HAP-1 (cell line): Measurements from ENCODE around the gene ANP32D.
"Not testable (repeated sequence)": the region's sequence is repeated elsewhere in the genome, so short reads cannot be mapped to it uniquely, and the experiment has no call there.

ENCODE experiments used
- DNase-seq, 2 experiments: peaks; one replicate each; pipeline ENCODE4 v3.0.0-alpha.2; 2016 to 2020; ENCODE audit warnings: low spot score in 2 of 2
- H3K27me3 ChIP-seq: fragments of 250-450 bp; sonication (Bioruptor Pico); 2 replicates; pipeline ENCODE4 v1.5.1; 2020; ENCODE audit warnings: low read depth, mild to moderate bottlenecking, moderate library complexity
- H3K36me3 ChIP-seq: fragments of 250-450 bp; sonication (Bioruptor Pico); replicated peaks from 2 replicates; pipeline ENCODE4 v1.5.1; 2020; ENCODE audit warnings: mild to moderate bottlenecking
- H3K4me1 ChIP-seq: fragments of 250-450 bp; sonication (Bioruptor Pico); 2 replicates; pipeline ENCODE4 v1.5.1; 2020; ENCODE audit warnings: mild to moderate bottlenecking
- H3K4me3 ChIP-seq: fragments of 250-450 bp; sonication (Bioruptor Pico); 2 replicates; pipeline ENCODE4 v1.5.1; 2020; ENCODE audit warnings: mild to moderate bottlenecking, moderate library complexity
- H3K9me3 ChIP-seq: fragments of 250-450 bp; sonication (Bioruptor Pico); 2 replicates; pipeline ENCODE4 v1.5.1; 2020; ENCODE audit warnings: mild to moderate bottlenecking, moderate library complexity
- in situ Hi-C: fragments of 300-500 bp; cut with MboI; formaldehyde crosslinking; loops from 3 replicates; pipeline ENCODE4 v1.14.3; 2020; ENCODE audit warnings: low sequenced_read_pairs, inconsistent platforms, mixed read lengths

Gene ANP32D

GRCh38 chr12:48469027-48469426, 3.3 kb upstream of the ANP32D start:
- H3K4me1 ChIP-seq, H3K4me3 ChIP-seq, H3K27me3 ChIP-seq, H3K36me3 ChIP-seq, in situ Hi-C loops, DNase-seq, H3K9me3 ChIP-seq: not testable (repeated sequence)

DNA sequence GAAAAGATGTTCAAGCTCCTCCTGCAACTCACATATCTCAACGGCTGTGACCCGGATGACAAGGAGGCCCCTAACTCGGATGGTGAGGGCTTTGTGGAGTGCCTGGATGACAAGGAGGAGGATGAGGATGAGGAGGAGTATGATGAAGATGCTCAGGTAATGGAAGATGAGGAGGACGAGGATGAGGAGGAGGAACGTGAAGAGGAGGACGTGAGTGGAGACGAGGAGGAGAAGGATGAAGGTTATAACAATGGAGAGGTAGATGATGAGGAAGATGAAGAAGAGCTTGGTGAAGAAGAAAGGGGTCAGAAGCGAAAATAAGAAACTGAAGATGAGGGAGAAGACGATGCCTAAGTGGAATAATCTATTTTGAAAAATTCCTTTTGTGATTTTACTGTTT, 702 bp downstream of the ANP32D start:
- no peaks in the 10 kb centered on the region for H3K4me1 ChIP-seq
- H3K27me3 ChIP-seq: no peaks in the 10 kb centered on the region
- H3K36me3 ChIP-seq: no peaks in the 10 kb centered on the region
- peaks cover 2% of the 10 kb centered on the region for H3K9me3 ChIP-seq
- DNase-seq: no peak
- H3K4me3 ChIP-seq: no peak overlapping the region
- in situ Hi-C loops: no loop called here

GRCh38 chr12:48474497-48474896, 2.1 kb downstream of the ANP32D start:
- H3K4me3 ChIP-seq, H3K4me1 ChIP-seq, in situ Hi-C loops, H3K27me3 ChIP-seq, H3K36me3 ChIP-seq, H3K9me3 ChIP-seq, DNase-seq: not testable (repeated sequence)

GRCh38 chr12:48482198-48482597, 9.8 kb downstream of the ANP32D start, which contains the start of gene C12orf54:
TSS of gene C12orf54 (plus strand) at chr12:48482498. CDS start at chr12:48483297, 799 bp downstream.
- in situ Hi-C loops: no loop called here
- H3K27me3 ChIP-seq: no peaks in the 10 kb centered on the region
- H3K4me1 ChIP-seq: no peaks in the 10 kb centered on the region

DNA sequence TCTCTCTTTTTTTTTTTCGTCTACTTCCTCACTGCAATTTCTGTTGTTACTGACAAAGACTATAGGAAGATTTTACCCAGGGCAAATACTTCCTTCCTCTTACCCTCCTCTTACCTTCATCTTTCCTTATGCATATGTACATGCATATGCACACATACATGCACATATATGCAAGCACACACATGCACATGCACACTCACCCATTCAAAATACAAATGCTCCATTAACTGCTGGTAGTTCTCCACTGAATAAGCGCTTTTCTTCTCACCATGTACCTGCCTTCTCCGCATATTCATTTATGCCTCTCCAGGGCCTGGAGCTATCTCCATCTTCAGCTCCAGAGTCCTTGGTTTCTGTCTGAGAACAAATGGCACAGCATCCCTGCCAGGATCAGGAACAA, 10.6 kb downstream of the ANP32D start:
- Histone ChIP-seq H3K9me3 (no peaks in the 10 kb centered on the region), H3K36me3 (no peaks in the 10 kb centered on the region), H3K4me3 (no peak overlapping the region), H3K4me1 (no peaks in the 10 kb centered on the region), H3K27me3 (no peaks in the 10 kb centered on the region)
- DNase-seq: no peak
- in situ Hi-C loops: no loop called here

More at GRCh38 chr12:48482198-48482597, 9.8 kb downstream of the ANP32D start, which contains the start of gene C12orf54:
- H3K4me3 ChIP-seq: no peak within 1 kb of the TSS
- no peaks in the 10 kb centered on the region for H3K36me3 ChIP-seq
- DNase-seq: no peak
- no peaks in the 10 kb centered on the region for H3K9me3 ChIP-seq

DNA sequence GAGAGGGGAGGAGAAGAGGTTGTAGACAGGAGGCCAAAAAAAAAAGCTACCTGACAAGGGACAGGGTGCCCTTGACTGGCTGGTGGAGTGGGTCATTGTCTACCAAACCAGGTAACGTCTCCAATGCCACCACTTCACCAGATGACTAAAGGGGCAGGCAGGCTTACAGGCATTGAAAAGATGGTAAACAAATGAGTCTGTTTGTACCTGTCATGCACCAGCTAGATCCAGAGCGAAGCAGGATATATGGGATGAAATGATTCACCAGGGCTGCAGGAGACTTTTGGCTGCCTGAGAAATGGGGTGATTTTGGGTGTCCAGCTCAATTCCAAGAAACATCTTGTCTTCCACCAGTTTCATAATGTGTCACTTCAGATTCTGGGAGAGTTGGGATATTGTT, 13.9 kb downstream of the ANP32D start:
- no peaks in the 10 kb centered on the region for H3K27me3 ChIP-seq
- H3K4me3 ChIP-seq: no peak overlapping the region
- H3K36me3 ChIP-seq: no peaks in the 10 kb centered on the region
- no peaks in the 10 kb centered on the region for H3K9me3 ChIP-seq
- H3K4me1 ChIP-seq: no peaks in the 10 kb centered on the region
- DNase-seq: no peak
- in situ Hi-C loops: no loop called here

GRCh38 chr12:48486679-48487078, 14.3 kb downstream of the ANP32D start:
- H3K4me3 ChIP-seq: no peak overlapping the region
- DNase-seq: no peak
- no peaks in the 10 kb centered on the region for H3K4me1 ChIP-seq
- H3K27me3 ChIP-seq: no peaks in the 10 kb centered on the region
- in situ Hi-C loops: no loop called here
- no peaks in the 10 kb centered on the region for H3K36me3 ChIP-seq
- no peaks in the 10 kb centered on the region for H3K9me3 ChIP-seq

GRCh38 chr12:48489012-48489411, 16.7 kb downstream of the ANP32D start:
- Histone ChIP-seq H3K27me3 (no peaks in the 10 kb centered on the region), H3K36me3 (no peaks in the 10 kb centered on the region), H3K9me3 (no peaks in the 10 kb centered on the region), H3K4me3 (no peak overlapping the region), H3K4me1 (no peaks in the 10 kb centered on the region)
- no peak for DNase-seq
- in situ Hi-C loops: no loop called here

DNA sequence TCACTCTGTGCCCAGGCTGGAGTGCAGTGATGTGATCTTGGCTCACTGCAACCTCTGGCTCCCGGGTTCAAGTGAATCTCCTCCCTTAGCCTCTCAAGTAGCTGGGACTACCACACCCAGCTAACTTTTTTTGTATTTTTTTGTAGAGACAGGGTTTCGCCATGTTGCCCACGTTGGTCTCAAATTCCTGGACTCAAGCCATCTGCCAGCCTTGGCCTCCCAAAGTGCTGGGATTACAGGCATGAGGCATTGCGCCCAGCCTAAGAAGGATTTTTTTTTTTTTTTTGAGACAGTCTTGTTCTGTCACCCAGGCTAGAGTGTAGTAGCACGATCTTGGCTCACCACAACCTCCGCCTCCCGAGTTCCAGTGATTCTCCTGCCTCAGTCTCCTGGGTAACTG, 17.1 kb downstream of the ANP32D start:
- H3K9me3 ChIP-seq, H3K4me3 ChIP-seq, H3K36me3 ChIP-seq, H3K4me1 ChIP-seq, H3K27me3 ChIP-seq, DNase-seq, in situ Hi-C loops: not testable (repeated sequence)

DNA sequence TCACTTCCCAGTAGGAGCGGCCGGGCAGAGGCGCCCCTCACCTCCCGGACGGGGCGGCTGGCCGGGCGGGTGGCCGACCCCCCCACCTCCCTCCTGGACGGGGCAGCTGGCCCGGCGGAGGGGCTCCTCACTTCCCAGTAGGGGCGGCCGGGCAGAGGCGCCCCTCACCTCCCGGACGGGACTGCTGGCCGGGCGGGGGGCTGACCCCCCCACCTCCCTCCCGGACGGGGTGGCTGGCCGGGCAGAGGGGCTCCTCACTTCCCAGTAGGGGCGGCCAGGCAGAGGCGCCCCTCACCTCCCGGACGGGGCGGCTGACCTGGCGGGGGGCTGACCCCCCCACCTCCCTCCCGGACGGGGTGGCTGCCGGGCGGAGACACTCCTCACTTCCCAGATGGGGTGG, 27.9 kb downstream of the ANP32D start:
- H3K27me3 ChIP-seq, in situ Hi-C loops, H3K4me3 ChIP-seq, H3K4me1 ChIP-seq, H3K9me3 ChIP-seq, H3K36me3 ChIP-seq, DNase-seq: not testable (repeated sequence)

GRCh38 chr12:48506836-48507235, 34.5 kb downstream of the ANP32D start:
- in situ Hi-C loops, H3K4me1 ChIP-seq, H3K9me3 ChIP-seq, DNase-seq, H3K27me3 ChIP-seq, H3K36me3 ChIP-seq, H3K4me3 ChIP-seq: not testable (repeated sequence)

DNA sequence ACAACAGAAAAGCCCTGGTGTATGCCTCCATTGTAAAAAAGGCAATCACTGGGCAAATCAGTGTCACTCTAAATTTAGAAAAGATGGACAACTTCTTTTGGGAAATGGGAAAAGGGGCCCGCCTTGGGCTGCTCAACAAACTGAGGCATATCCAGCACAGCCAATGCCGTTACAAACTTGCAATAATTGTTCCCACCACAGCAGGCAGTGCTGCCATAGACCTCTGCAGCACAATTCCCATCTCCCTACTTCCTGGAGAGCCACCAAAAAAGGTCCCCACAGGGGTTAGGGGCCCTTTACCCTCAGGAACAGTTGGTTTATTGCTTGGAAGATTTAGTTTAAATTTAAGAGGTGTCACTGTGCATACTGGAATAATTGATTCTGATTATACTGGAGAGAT, 36.6 kb downstream of the ANP32D start:
- DNase-seq: no peak
- Histone ChIP-seq H3K9me3 (no peaks in the 10 kb centered on the region), H3K36me3 (no peaks in the 10 kb centered on the region), H3K4me1 (no peaks in the 10 kb centered on the region), H3K27me3 (no peaks in the 10 kb centered on the region; the same call in 1 of the 2 replicates), H3K4me3 (no peak overlapping the region)
- in situ Hi-C loops: no loop called here

- H3K4me3 ChIP-seq: no peak overlapping the region
- peaks cover 4% of the 10 kb centered on the region; the same call in 1 of the 2 replicates for H3K27me3 ChIP-seq
- no peaks in the 10 kb centered on the region for H3K36me3 ChIP-seq
- H3K4me1 ChIP-seq: no peaks in the 10 kb centered on the region
- in situ Hi-C loops: no loop called here
- no peaks in the 10 kb centered on the region for H3K9me3 ChIP-seq
- no peak for DNase-seq
Measured at GRCh38 chr12:48510111-48510510, 37.8 kb downstream of the ANP32D start.

GRCh38 chr12:48512855-48513254, 40.5 kb downstream of the ANP32D start:
- Histone ChIP-seq H3K4me1 (no peaks in the 10 kb centered on the region), H3K27me3 (peaks cover 10% of the 10 kb centered on the region), H3K9me3 (no peaks in the 10 kb centered on the region), H3K4me3 (no peak overlapping the region), H3K36me3 (no peaks in the 10 kb centered on the region)
- no peak for DNase-seq
- in situ Hi-C loops: no loop called here

DNA sequence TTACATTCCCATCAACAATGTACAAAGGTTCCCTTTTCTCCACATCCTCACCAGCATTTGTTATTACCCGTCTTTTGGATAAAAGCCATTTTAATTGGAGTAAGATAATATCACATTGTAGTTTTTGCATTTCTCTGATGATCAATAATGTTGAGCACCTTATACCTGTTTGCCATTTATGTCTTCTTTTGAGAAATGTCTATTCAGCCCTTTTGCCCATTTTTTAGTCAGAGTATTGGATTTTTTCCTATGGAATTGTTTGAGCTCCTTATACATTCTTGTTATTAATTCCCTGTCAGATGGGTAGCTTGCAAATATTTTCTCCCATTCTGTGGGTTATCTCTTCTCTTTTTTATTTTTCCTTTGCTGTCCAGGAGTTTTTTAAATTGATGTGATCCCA, 42.4 kb downstream of the ANP32D start:
- Histone ChIP-seq H3K27me3 (peaks cover 10% of the 10 kb centered on the region), H3K4me1 (no peaks in the 10 kb centered on the region), H3K36me3 (no peaks in the 10 kb centered on the region), H3K4me3 (no peak overlapping the region), H3K9me3 (no peaks in the 10 kb centered on the region)
- in situ Hi-C loops: no loop called here
- DNase-seq: no peak
